ENCODE data around the gene RHBDD2. TPM values are rescaled to one million over a fixed set of nuclear protein-coding genes. Genes with fewer than 3 reads are reported as not detected.

The RHBDD2 gene
- total and polyA plus RNA-seq, 9 of the 15 experiments (the other 6 are each of a cell fraction or from before 2014, with no cell fraction given) = 3.3 to 36.7 (median 17.9) TPM

- 0 out of 2 replicates have a peak, but pooled peaks have one; percentile 27 for TF ChIP-seq ZNF695 (CRISPR knock-in tag; IDR thresholded peaks at IDR 0.05)
- peak; percentile 89 for TF ChIP-seq ARID4B (CRISPR knock-in tag; IDR thresholded peaks at IDR 0.05)
- TF ChIP-seq XRCC3 (IDR thresholded peaks at IDR 0.05) = no peak
- TF ChIP-seq HNRNPL (IDR thresholded peaks at IDR 0.05; ENCODE audit: low read depth, low read length) = 0 out of 2 replicates have a peak, but pooled peaks have one; percentile 21
- TF ChIP-seq AFF1 (IDR thresholded peaks at IDR 0.05; ENCODE audit: low read depth in 1 of 2, partially characterized antibody in 2 of 2) = peak in 1 of 2 experiments; percentile 18
- peak; percentile 93 for TF ChIP-seq RBM22 (IDR thresholded peaks at IDR 0.05; ENCODE audit: low read depth, low read length, poor library complexity, severe bottlenecking)
- no peak for TF ChIP-seq ILK (tag; IDR thresholded peaks at IDR 0.05; ENCODE audit: borderline replicate concordance, low read depth)
- TF ChIP-seq C11orf30 (IDR thresholded peaks at IDR 0.05; ENCODE audit: low read depth) = no peak
- no peak for TF ChIP-seq ZNF589 (CRISPR knock-in tag; IDR thresholded peaks at IDR 0.05; ENCODE audit: low read depth)
- TF ChIP-seq CC2D1A (IDR thresholded peaks at IDR 0.05) = no peak
- no peak for TF ChIP-seq IFI16 (CRISPR knock-in tag; IDR thresholded peaks at IDR 0.05)
- peak; percentile 69 for TF ChIP-seq ATF7 (IDR thresholded peaks at IDR 0.05)
- TF ChIP-seq RBFOX2 (IDR thresholded peaks at IDR 0.05; ENCODE audit: low read depth, low read length) = peak; percentile 95
- TF ChIP-seq ZNF12 (CRISPR knock-in tag; IDR thresholded peaks at IDR 0.05) = no peak
- peak; percentile 84; the same call in 1 of the 2 replicates for TF ChIP-seq GTF2F1 (IDR thresholded peaks at IDR 0.05; ENCODE audit: low read depth, low read length)
- peak; percentile 63 for TF ChIP-seq NEUROD1 (IDR thresholded peaks at IDR 0.05; ENCODE audit: borderline replicate concordance, low read depth, low read length, partially characterized antibody)
- TF ChIP-seq ELF4 (CRISPR knock-in tag; IDR thresholded peaks at IDR 0.05) = 0 out of 2 replicates have a peak, but pooled peaks have one; percentile 2
- TF ChIP-seq CBX5 (IDR thresholded peaks at IDR 0.05; ENCODE audit: borderline replicate concordance, low read depth) = no peak
- TF ChIP-seq OTX1 (CRISPR knock-in tag; IDR thresholded peaks at IDR 0.05) = no peak
- TF ChIP-seq ZNF778 (CRISPR knock-in tag; IDR thresholded peaks at IDR 0.05) = no peak
- no peak for TF ChIP-seq HDAC6 (IDR thresholded peaks at IDR 0.05; ENCODE audit: low read depth, low read length)
These were observed at the start of gene RHBDD2 (continued) for GRCh38 chr7:75878769-75879611.

All from K562 (cell line).